IMR-90 (cell line): ENCODE measurements around the gene CALN1. TPM values are rescaled to one million over a fixed set of nuclear protein-coding genes. Genes with fewer than 3 reads are reported as not detected.

Experiments used
- ATAC-seq: fragments of 200-7000 bp; cut with Tn5 transposase; 2 replicates; pipeline ENCODE4 v1.9.1; 2020; ENCODE audit warnings: low read depth, mild to moderate bottlenecking, moderate library complexity
- BruUV-seq: library from RNA; stranded (reverse); fragments of 400-500 nt; replicated peaks from 2 replicates; lab custom pipeline; 2021; lab: Mats Ljungman, UMichigan
- CTCF ChIA-PET: fragments of 300-600 bp; formaldehyde crosslinking; extraction: SDS; loops from one replicate; lab custom pipeline; 2021; ENCODE audit warnings: antibody characterized with exemption; lab: Yijun Ruan, JAX
- POLR2A ChIA-PET: fragments of 300-600 bp; sonication (Branson Sonifier 250); formaldehyde crosslinking; loops from one replicate; lab custom pipeline; 2022; ENCODE audit warnings: antibody characterized with exemption; ENCODE audit not compliant: unreplicated experiment; lab: Charles Lee
- DNase-seq: peaks from one replicate; pipeline ENCODE4 v3.0.0; 2013
- H2AFZ ChIP-seq: replicated peaks from 2 replicates; pipeline ENCODE3; 2013; ENCODE audit warnings: low read length, mild to moderate bottlenecking; ENCODE audit not compliant: poor library complexity
- H2AK5ac ChIP-seq: 2 replicates; pipeline ENCODE4 v1.6.1; 2013; ENCODE audit warnings: low read depth, low read length, inconsistent platforms
- H2AK9ac ChIP-seq: replicated peaks from 2 replicates; pipeline ENCODE3; 2013; ENCODE audit warnings: mild to moderate bottlenecking, low read depth, low read length, moderate library complexity; ENCODE audit not compliant: poor library complexity
- H2BK120ac ChIP-seq: 2 replicates; pipeline ENCODE4 v1.6.1; 2013; ENCODE audit warnings: low read depth, low read length, inconsistent platforms
- H2BK15ac ChIP-seq: 3 replicates; pipeline ENCODE4 v1.6.1; 2013; ENCODE audit warnings: low read depth, low read length, inconsistent platforms
- H2BK20ac ChIP-seq: 2 replicates; pipeline ENCODE4 v1.6.1; 2013; ENCODE audit warnings: low read depth, mild to moderate bottlenecking, inconsistent platforms, low read length, moderate library complexity
- H2BK5ac ChIP-seq: 2 replicates; pipeline ENCODE4 v1.6.1; 2013; ENCODE audit warnings: mild to moderate bottlenecking, low read depth, low read length, inconsistent platforms; ENCODE audit not compliant: poor library complexity, severe bottlenecking
- H3K14ac ChIP-seq: replicated peaks from 2 replicates; pipeline ENCODE4 v1.6.1; 2013; ENCODE audit warnings: low read depth, low read length, inconsistent platforms
- H3K18ac ChIP-seq: 2 replicates; pipeline ENCODE4 v1.6.1; 2013; ENCODE audit warnings: low read depth, low read length, control low read depth
- H3K23ac ChIP-seq: 2 replicates; pipeline ENCODE4 v1.6.1; 2013; ENCODE audit warnings: low read depth, low read length, inconsistent platforms
- H3K27ac ChIP-seq: 2 replicates; pipeline ENCODE4 v1.5.1; 2013; ENCODE audit warnings: mild to moderate bottlenecking, control low read depth, low read length; ENCODE audit not compliant: insufficient read depth
- H3K27me3 ChIP-seq: 2 replicates; pipeline ENCODE4 v1.6.1; 2013; ENCODE audit warnings: low read length; ENCODE audit not compliant: control insufficient read depth, insufficient read depth
- H3K36me3 ChIP-seq: 2 replicates; pipeline ENCODE4 v1.6.1; 2013; ENCODE audit warnings: low read length, mixed read lengths; ENCODE audit not compliant: control insufficient read depth, insufficient read depth
- H3K4ac ChIP-seq: 2 replicates; pipeline ENCODE4 v1.6.1; 2013; ENCODE audit warnings: low read depth, low read length, inconsistent platforms
- H3K4me1 ChIP-seq: 2 replicates; pipeline ENCODE4 v1.6.1; 2013; ENCODE audit warnings: low read length, mixed read lengths; ENCODE audit not compliant: control insufficient read depth, insufficient read depth
- H3K4me2 ChIP-seq: 2 replicates; pipeline ENCODE4 v1.6.1; 2013; ENCODE audit warnings: low read depth, mild to moderate bottlenecking, control low read depth, low read length, moderate library complexity
- H3K4me3 ChIP-seq: 2 replicates; pipeline ENCODE4 v1.5.1; 2013; ENCODE audit warnings: low read depth, mild to moderate bottlenecking, control low read depth, low read length, moderate library complexity; ENCODE audit not compliant: insufficient read depth
- H3K56ac ChIP-seq: 2 replicates; pipeline ENCODE4 v1.6.1; 2013; ENCODE audit warnings: low read length, inconsistent platforms; ENCODE audit not compliant: insufficient read depth; ENCODE audit errors: extremely low read depth
- H3K79me1 ChIP-seq, 2 experiments: 2 replicates each; pipeline ENCODE4 v1.6.1; 2013; ENCODE audit warnings: low read length in 2 of 2, inconsistent platforms in 1 of 2, low read depth in 1 of 2
- H3K9ac ChIP-seq: 2 replicates; pipeline ENCODE4 v1.6.1; 2013; ENCODE audit warnings: low read depth, low read length, control low read depth
- H3K9me1 ChIP-seq: 2 replicates; pipeline ENCODE4 v1.6.1; 2013; ENCODE audit warnings: low read length, inconsistent platforms; ENCODE audit not compliant: insufficient read depth
- H3K9me3 ChIP-seq: 2 replicates; pipeline ENCODE4 v1.6.1; 2013; ENCODE audit warnings: low read length; ENCODE audit not compliant: control insufficient read depth, insufficient read depth
- H4K20me1 ChIP-seq: 2 replicates; pipeline ENCODE4 v1.6.1; 2013; ENCODE audit warnings: low read length, inconsistent platforms; ENCODE audit not compliant: insufficient read depth
- H4K5ac ChIP-seq: 2 replicates; pipeline ENCODE4 v1.6.1; 2013; ENCODE audit warnings: mild to moderate bottlenecking, low read depth, low read length, control low read depth
- H4K8ac ChIP-seq, 2 experiments: 2 replicates each; pipeline ENCODE4 v1.6.1; 2013; ENCODE audit warnings: low read depth in 2 of 2, low read length in 2 of 2, control low read depth in 1 of 2, inconsistent platforms in 1 of 2
- H4K91ac ChIP-seq: 2 replicates; pipeline ENCODE4 v1.6.1; 2013; ENCODE audit warnings: low read depth, low read length, inconsistent platforms; ENCODE audit not compliant: insufficient read depth
- NFE2L2 ChIP-seq: fragments of 150-350 bp; IDR thresholded peaks from 2 replicates; pipeline ENCODE4 v1.6.1; 2016; ENCODE audit warnings: low read depth, mild to moderate bottlenecking, low read length
- WGBS, 2 experiments: methylation state at CpG; one replicate each; pipeline versions ENCODE4 v1.1.5 to v1.1.7; 2013; ENCODE audit warnings: missing lambda C conversion rate in 2 of 2; ENCODE audit not compliant: insufficient read length in 1 of 2; ENCODE audit errors: extremely low coverage in 2 of 2; 5-methylcytosine and 5-hydroxymethylcytosine counted together
- dilution Hi-C: fragments of 300-500 bp; cut with HindIII; formaldehyde crosslinking; loops from one replicate; pipeline ENCODE4 v1.14.3; 2018; ENCODE audit warnings: low sequenced_read_pairs; ENCODE audit not compliant: unreplicated experiment
- in situ Hi-C: fragments of 300-500 bp; cut with MboI; formaldehyde crosslinking; loops from 3 replicates; pipeline ENCODE4 v1.14.3; 2019; ENCODE audit warnings: low sequenced_read_pairs, inconsistent platforms, mixed read lengths
- intact Hi-C: fragments of 100-400 bp; cut with micrococcal nuclease; formaldehyde crosslinking; loops from 2 replicates; pipeline ENCODE4 v1.10.0; 2022
- polyA plus RNA-seq, 3 experiments: library from polyadenylated mRNA; depleted of rRNA; stranded (reverse); fragments of >200 nt; gene quantifications; 2 replicates each; pipeline ENCODE4 v1.2.3, GENCODE V29; 2012; ENCODE audit warnings: low replicate concordance in 1 of 3
- total RNA-seq: library from RNA; depleted of rRNA; stranded (reverse); fragments of >200 nt; gene quantifications from 2 replicates; pipeline ENCODE4 v1.2.3, GENCODE V29; 2012

Gene CALN1
- total and polyA plus RNA-seq, 2 of the 4 experiments (the other 2 are of a cell fraction): not detected

- Histone ChIP-seq H3K9me3 (peaks cover 24% of the 10 kb centered on the region; the same call in 1 of the 2 replicates), H3K36me3 (no peaks in the 10 kb centered on the region), H3K27ac (no peak overlapping the region), H3K4me2 (no peak overlapping the region), H4K91ac (no peak overlapping the region), H3K9me1 (no peaks in the 10 kb centered on the region), H2AFZ (no peak overlapping the region), H2BK120ac (no peak overlapping the region), H3K27me3 (no peaks in the 10 kb centered on the region), H2AK9ac (no peak overlapping the region), H3K56ac (no peak overlapping the region), H2BK15ac (no peak overlapping the region), H3K23ac (no peak overlapping the region), H4K20me1 (no peaks in the 10 kb centered on the region), H2AK5ac (no peak overlapping the region), H3K4me3 (no peak overlapping the region), H3K18ac (no peak overlapping the region), H3K79me1 (no peaks in the 10 kb centered on the region), H4K5ac (no peak overlapping the region), H2BK5ac (no peak overlapping the region), H3K9ac (no peak overlapping the region), H2BK20ac (no peak overlapping the region), H4K8ac (no peak overlapping the region), H3K4ac (no peak overlapping the region), H3K4me1 (no peaks in the 10 kb centered on the region), H3K14ac (no peak overlapping the region)
- DNase-seq: no peak
- TF ChIP-seq NFE2L2: no peak
- WGBS, 2 experiments: no CpG with 5 or more reads among the region's 5 CpGs
- ChIA-PET CTCF (no interaction called here), POLR2A (no interaction called here)
- no TSS peak for BruUV-seq
- dilution Hi-C loops (no loop called here), intact Hi-C loops (no loop called here), in situ Hi-C loops (no loop called here)
- ATAC-seq: no peak
Observed at GRCh38 chr7:71775648-71776047, 636.5 kb downstream of the CALN1 start.
